ENCODE measurements around the gene POU6F2. TPM values are rescaled to one million over a fixed set of nuclear protein-coding genes. Genes with fewer than 3 reads are reported as not detected.
A peak's percentile ranks its signal among the peaks of the same experiment; 100 is the strongest.

The POU6F2 gene
- total RNA-seq, 1 experiment from 2014 or later = not detected

DNA sequence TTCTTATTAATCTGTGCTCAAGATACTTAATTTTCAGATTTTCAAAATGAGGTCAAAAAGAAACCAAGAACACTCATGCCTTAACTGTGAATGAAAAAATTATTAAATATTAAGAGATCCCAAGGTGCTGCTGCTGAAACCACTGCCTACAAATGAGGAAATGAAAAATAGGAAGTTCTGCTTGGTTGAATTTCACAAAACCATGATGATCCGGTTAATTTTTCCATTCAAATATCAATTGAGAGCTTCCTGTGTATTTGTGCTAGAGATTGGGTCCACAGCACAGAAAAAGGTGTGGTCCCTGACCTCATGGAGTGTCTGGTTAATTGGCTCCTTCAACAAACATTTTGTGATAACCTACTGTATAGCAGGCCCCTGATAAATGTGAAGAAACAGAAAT is 455.8 kb downstream of the POU6F2 start:
- DNase-seq (ENCODE audit: low spot score) = no peak

DNA sequence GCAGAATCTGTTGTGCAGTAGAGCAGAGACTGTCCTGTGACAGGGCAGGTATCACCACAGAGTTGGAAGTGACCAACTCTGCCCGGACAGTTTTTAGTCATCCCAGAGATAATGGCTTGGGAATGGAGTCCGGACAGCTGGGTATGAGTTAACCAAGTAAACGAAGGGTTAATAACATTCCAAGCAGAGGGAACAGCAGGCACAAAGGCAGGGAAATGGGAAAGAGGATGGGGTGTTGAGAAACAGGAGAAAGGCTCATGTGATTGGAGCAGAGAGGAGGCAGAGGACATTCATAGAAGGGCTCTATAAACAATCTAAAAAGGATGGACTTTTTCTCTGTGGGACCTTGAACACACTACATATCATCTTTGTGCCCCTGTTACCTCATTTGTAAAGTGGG is 456.3 kb downstream of the POU6F2 start:
- DNase-seq (ENCODE audit: low spot score) = no peak

DNA sequence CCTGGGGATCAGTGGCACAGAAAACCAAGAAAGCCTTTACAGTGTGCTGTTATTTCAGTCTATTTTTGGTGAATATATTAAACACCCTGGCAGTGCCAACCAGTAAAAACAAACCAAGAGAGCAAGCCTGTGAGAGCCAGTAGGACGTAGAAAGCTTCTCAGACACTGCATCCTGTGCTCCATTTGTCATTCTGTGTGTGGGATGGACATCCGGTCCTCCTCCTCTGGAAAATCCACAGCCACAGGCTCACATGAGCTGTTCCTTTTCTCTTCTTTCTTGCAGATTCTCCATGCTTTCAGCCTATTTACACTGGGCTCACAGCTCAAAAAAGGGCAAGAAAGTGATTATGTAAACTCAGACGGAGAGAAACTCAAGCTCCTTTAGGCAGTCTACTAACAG is 468.8 kb downstream of the POU6F2 start:
- peak; percentile 23 for DNase-seq (ENCODE audit: low spot score)

DNA sequence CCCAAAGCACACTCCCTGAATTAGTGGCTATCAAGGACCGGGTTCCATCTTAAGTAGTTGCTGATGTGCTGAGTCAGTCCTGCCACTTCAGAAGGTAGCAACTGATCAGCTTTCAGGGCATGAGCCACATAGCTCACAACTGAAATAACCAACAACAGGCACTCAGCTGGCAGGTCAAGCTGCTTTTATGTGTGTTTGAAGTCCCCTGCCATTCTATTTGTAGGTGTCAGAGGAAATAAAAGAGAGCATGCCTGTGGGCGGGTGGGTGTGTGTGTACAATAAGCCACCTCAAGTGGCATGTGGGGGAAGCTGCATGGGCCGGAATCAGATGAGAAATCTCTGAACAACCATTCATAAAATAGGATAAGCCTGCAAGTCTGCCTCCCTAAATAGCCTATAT is 474.2 kb downstream of the POU6F2 start:
- DNase-seq (ENCODE audit: low spot score) = no peak

DNA sequence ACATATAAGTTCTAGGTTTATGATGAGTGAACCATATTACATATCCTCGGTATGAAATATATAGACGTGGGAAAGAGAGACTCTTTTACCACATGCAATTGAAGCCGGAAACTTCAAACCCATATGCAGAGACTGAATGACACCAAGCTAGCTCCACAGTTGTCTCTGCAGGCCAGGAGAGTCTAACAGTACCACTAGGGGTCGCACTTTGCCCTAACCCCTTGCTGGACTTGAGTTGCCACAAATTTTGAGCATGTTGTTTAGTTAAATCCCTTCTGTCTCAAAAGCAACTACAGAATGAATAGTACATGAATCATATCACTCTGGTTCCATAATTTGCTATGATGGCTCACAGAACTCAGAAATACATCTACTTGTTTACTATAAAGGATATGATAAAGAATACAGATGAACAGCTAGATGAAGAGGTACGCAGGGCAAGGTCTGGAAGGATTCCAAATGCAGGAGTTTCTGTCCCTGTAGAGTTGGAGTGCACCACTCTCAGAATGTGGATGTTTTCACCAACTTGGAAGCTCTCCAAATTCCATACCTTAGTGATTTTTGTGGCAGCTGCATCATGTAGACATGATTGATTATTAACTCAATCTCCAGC is 476.1 kb downstream of the POU6F2 start:
- peak; percentile 49 for DNase-seq (ENCODE audit: low spot score)

DNA sequence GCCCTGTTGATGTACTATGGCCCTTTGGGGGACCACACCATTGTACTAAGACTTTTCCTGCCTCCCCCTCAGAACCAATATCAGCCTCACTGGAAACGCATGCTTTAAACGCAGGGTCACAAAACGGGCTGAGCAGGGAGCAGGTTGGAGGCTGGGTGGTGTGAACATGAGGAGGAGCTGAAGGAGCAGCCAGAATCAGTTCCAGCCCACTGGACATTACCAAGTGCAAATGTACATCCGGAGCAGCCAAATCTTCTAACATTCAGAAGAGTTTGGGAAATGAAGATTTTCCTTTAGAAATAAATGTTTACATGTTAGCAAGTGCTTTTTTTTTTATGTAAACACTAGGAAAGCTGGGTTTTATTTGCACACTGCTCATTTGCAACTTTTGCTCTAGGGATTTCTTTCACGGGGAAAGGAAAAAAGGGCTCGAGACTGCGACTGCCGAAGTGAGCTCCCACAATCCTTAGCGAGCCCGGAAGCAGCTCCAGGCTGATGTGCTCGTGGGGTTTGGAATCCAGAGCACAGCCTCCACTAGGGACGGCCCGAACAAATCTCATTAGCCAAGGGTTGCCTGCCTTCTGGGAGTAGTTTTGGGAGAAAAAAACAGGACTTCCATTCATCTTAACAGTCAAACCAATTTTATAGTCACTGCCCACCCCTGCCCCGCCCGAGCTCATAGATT is 480.5 kb downstream of the POU6F2 start:
- no peak for DNase-seq (ENCODE audit: low spot score)

DNA sequence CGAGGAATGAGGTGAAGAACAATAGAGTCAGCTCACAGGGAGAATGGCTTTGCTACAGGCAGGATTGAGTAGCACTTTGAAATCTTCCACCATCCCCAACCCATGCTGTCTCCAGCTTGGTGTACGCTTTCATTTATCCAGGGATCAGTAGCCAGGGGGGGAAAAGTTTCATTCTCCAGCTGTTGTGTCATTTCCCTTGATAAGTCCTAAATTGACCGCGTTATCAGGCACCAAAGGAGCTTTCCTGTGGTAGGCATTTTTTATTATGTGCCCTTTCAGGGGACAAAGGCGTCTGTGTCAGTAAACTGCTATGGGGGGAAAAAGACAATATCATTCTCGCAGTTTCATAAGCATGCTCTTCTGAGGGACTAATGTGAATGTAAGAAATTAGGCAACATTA is 481.9 kb downstream of the POU6F2 start:
- DNase-seq (ENCODE audit: low spot score) = no peak

DNA sequence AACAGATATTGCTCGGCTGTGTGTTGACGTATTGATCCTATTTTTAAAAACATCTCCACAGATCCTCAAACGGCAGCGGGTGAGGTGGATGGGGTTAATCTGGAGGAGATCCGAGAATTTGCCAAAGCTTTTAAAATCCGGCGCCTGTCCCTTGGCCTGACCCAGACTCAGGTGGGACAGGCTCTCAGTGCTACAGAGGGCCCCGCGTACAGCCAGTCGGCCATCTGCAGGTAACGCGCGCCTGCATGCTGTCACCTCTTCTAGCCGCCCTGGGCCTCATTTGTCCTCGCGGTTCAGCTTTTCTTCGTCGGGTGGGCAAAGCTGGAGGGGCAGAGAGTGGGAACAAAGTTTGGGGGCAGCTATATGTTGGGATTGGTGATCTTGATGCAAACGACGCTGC is 482.8 kb downstream of the POU6F2 start:
- DNase-seq (ENCODE audit: low spot score) = no peak

DNA sequence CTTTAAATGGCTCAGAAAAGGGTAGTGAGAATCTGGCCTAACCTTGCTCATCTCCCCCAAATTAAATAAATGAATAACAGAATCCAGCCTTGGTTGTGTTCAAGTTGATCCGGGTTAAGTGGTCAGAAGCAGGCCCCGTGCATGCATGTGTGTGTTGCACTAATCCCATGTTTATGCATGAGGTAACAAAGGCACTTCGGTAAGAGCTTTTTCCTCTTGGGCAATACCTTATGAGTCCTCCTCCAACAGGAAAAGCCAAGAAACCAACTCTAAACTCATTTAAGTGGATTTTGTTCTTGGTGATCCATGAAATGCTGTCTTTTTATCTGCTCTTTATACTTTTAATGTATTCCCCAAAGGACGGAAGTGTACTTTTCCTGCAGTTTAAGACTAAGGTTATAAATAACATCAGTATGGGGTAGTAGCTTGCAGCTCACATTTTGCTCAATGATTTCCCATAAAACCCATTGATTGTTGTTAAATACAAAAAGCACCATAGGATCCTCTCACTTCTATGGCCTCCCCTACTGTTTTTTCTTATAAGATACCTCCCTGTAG is 483.6 kb downstream of the POU6F2 start:
- no peak for DNase-seq (ENCODE audit: low spot score)

DNA sequence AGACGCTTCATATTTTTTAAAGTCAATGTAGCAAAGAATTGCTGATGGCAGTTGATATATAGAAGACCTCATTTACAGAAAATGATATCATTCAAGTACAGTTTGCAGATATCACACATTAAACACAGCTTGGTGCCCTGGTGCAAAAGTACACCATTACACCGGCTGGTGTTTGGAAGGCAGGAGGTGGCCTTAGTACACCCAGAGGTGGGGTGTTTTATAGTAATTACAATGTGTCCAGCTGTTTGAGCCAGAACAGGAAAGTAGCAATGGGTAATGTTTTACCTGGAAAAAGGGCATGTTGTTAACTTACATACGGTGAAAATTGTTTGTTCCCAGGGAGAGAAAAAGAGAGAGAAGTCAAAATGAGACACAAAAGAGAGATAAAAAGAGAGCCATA is 485.5 kb downstream of the POU6F2 start:
- DNase-seq (ENCODE audit: low spot score) = no peak

DNA sequence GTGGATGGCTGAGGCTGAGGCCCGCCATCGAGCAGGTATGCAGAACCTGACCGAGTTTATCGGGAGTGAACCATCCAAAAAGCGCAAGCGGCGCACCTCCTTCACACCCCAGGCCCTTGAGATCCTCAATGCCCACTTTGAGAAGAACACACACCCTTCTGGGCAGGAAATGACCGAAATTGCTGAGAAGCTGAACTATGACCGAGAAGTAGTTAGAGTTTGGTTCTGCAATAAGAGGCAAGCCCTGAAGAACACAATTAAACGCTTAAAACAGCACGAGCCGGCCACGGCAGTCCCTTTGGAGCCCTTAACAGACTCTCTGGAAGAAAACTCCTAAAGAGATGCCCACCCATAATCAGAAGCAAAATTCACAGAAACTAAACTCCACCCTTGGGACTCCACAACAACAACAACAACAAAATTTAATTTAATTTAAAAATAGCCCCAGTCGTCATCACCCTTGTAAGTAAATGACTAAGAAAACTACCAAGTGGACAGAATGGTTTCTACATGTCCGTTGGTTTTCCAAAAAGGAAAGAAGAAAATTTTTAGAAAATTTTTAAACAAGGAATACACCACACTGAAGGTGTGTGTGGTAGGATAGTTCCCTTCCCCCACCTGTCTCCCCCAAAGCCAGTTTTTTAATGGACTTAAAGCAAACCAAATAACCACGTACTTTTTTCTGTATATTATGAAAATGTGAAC is 486.8 kb downstream of the POU6F2 start:
- DNase-seq (ENCODE audit: low spot score) = no peak

DNA sequence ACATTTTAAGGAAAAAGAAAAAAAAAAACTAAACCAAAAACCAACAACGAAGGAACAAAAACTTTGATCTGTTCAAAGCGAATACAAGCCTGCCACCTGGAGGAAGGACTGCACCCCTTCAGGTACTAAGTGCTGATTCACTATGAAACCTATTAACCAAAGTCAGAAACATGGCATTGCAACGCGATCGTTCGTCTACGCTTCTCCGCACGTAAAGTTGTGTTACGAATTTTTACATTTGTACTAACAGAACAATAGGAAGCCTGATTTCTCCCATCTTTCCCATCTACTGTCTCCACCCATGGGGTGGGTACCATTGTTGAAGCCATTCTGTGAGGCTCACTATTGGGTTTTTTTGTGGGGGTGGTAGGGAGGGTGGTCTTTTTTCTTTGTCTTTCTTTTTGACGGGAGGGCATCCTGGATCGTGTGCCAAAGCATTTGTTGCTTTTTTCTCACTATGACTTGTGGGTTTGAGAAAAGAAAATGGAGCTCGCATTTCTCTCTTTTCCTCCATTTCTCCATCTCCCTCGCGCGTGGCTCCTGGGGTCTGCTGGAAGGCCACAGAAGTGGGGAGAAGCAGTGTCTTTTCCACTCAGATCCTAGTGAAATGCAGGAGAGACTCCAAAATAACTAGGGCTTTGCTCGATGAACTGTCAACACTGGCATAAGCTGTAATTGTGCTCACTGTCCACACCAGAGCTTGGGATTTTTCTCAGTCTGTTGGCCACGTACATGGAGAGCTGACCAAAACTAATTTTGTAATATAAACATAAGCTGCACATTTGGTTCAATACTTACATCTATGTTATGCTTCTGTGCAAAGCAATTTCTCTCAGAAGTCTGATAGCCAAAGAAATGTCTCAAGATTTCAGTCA is 487.6 kb downstream of the POU6F2 start:
- peak; percentile 80 for DNase-seq (ENCODE audit: low spot score)

DNA sequence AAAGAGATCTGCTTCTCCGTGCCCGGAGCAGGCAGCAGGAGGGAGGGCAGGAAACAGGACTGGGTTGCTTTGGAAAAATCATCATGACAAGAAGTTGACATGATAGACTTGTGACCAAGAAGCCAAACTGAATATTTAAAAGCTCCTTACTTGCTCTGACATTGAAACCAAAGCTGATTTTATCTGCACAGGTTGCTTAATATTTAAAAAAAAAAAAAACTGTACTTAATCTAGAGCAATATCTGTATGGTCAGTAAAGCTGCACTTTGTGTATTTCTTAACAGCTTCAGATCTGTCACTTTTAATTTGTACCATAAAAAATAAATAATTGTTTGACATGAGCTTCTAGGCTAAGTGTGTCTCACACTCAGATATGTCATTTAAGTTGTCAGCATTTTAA is 490.6 kb downstream of the POU6F2 start:
- no peak for DNase-seq (ENCODE audit: low spot score)

DNA sequence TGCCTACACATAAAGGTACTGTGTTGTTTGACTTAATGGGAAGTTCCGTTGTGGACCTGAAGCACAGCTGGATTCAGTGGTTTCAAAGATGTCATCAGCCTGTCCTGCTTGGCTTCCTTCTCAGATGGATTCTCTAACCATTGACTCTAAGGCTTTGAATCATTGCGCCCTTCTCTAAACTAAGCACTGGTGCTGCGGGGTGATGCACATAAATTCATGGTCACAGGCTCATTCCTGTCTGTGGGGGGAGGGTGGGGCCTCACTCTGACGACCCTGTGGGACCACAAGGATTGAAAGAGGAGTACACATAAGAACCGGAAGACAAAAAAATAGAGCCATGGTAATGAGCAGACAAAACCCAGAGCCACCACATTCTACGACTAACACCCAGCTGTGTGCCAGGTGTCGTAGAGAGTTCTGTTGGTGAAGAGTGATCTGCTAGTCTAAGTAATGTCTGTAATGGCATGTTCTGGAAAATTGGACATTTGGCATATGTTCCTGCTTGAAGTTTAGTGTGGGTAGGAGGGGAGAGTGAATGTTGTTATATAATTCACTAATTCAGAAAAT is 491.2 kb downstream of the POU6F2 start:
- DNase-seq (ENCODE audit: low spot score) = no peak

DNA sequence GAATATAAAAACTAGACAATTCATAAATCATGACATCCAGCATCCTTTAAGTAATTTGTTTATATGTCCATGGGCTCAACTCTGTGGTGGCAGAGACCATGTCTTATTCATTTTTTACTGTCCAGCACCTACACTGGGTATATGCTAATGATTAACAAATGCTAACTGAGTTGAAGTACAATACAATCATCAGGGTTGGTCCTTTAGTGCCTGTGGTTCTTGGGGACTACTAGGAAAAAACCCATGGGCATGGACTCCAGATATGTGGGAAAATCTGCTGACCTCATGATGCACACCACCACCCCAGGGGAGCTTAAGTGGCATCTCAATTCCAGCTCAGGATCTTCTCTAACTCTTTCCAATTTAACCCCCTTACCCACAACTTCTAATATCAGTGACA is 503.2 kb downstream of the POU6F2 start:
- no peak for DNase-seq (ENCODE audit: low spot score)

DNA sequence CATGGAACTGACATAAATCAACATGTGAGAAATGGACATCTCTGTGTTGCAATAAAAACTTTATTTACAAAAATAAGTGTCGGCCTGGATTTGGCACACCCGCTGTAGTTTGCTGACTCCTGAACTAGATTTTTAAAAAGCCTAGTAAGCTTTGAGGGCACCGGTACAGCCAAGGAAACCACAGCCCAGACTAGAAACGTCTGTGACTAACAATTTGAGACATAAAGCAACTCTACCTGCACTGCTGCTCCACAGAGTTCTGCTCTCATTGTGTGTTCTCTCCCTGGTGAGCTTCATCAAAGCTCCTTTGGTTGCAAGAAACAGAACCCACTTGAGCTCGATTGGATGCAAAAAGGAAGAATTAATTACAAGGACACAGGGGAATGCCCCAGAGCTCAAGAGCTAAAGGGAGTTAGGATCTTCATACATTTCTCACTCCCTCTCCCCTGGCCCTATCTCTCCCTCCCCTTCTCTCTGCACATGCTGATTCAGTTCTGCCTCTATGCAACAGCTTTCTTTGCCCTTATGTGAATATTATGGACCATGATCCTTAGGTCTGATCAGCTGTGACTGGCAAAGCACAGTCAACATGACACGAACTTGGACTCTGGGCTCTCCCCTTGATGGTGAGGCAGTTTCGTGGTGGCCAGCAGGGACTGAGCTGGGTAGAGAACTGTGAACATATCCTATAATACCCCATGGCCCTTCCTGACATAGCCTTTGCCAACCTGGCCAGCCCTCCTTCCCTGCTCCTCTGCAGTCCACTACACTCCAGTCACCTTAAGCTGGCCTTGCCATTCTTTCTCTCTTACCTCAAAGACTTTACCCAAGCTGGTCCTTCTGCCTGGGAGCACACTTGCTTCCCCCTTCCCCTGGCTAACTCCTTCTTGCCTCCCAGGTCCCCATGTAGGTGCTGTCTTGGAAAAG is 511.0 kb downstream of the POU6F2 start:
- DNase-seq (ENCODE audit: low spot score) = no peak

DNA sequence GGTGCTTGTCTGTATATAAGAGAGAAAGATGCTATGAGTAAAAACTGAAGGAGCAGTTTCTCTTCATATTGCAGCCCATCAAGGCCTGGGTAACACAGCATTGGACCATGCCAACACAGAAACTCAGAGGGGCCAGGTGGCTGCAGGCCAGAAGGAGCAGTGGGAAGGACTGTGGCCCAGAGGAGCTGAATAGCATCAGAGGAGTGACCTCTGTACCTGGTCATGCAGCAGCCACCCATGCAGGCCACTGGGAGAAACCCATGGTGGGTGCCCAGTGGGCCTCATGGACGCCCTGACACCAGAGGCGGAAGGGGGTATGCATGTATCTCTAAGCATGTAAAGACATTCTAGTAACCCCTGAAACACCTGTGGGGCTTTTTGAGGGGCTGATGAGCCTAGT is 512.6 kb downstream of the POU6F2 start:
- DNase-seq (ENCODE audit: low spot score) = no peak

DNA sequence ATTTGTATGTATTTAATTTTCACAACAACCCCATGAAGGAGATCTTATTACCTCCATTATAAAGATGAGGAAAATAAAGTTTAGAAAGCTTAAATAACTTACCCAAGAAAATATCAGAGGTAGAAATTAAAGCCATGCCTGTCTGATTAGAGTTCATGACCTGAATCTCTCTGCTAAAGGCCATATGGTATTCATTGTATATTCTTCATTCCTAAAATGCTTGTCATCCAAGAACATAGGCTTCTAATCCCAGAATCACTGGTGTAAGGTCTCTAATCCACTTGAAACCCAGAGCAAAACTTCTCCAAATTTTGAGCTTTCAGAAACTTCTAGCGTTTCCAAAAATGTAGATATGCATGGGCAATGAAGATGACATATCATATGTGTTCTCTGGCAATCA is 516.2 kb downstream of the POU6F2 start:
- DNase-seq (ENCODE audit: low spot score) = no peak

DNA sequence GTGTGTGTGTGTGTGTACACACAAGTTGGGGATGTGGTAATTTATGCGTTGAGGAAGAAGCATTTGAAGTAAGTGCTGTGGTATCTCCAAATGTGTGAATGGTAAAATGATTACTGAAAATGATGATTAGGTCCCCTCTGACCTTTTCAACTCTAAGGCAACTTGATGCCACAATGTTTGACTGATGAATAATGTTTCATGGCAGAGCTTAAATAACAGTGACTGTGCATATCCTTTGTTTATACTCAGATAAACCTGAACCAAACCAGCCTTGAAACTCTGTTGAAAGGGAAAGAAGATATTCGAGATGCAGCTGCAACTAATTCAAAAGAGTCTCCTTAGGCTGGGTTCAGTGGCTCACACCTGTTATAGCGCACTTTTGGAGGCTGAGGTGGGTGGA is 523.6 kb downstream of the POU6F2 start:
- DNase-seq (ENCODE audit: low spot score) = no peak

DNA sequence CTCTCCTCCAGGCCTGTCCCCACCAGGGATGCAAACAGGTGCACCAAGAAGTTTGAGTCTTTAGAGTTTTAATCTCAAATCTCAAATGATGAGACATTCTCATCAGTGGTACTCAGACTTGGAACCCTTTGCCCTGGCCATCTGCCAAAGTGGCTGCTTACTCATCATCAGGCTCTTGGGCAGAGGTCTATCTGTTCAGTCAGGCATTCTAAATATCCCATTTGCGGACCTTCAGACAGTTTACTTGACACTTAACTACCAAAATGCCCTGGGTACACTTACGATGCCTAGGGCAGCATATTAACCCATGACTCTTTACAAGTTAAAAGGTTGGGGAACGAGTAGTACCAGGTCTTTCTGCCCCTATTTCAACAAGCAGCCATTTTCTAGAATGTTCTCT is 527.3 kb downstream of the POU6F2 start:
- peak; percentile 90 for DNase-seq (ENCODE audit: low spot score)

Data from A172 (cell line).